H54 (cell line): ENCODE results near the gene ADARB1.

Experiments
- DNase-seq: peaks from one replicate; pipeline ENCODE4 v3.0.0; 2011; ENCODE audit warnings: low spot score, mixed read lengths; ENCODE audit not compliant: insufficient read length
- FAIRE-seq: peaks from 3 replicates; lab custom pipeline; 2011; peaks lifted over from hg19 to GRCh38; lab: Jason Lieb, UNC
- POLR2A ChIP-seq: IDR thresholded peaks from 2 replicates; pipeline ENCODE4 v1.6.1; 2011; ENCODE audit warnings: low read depth, mild to moderate bottlenecking, low read length

The ADARB1 gene

DNA sequence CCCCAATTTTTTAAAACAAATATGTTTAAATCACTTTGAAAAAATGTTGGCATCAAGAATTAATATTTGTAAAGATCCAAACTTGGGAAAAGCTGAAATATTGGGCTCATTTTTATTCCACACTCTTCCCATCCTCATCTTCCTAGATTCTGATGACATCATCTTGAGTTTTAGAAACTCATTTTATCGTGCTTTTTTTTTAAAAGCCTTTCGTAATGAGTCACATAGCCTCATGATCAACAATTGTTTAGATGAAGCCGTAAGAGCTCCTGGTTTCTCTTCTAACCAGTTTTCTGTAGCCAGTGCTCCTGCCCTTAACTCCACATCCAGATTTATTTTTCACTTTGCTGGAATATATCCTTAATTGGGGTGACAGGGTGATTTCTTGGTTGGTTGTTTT lies 134.7 kb downstream of the ADARB1 start:
- no peak for FAIRE-seq
- no peak for TF ChIP-seq POLR2A
- peak; percentile 73 for DNase-seq

DNA sequence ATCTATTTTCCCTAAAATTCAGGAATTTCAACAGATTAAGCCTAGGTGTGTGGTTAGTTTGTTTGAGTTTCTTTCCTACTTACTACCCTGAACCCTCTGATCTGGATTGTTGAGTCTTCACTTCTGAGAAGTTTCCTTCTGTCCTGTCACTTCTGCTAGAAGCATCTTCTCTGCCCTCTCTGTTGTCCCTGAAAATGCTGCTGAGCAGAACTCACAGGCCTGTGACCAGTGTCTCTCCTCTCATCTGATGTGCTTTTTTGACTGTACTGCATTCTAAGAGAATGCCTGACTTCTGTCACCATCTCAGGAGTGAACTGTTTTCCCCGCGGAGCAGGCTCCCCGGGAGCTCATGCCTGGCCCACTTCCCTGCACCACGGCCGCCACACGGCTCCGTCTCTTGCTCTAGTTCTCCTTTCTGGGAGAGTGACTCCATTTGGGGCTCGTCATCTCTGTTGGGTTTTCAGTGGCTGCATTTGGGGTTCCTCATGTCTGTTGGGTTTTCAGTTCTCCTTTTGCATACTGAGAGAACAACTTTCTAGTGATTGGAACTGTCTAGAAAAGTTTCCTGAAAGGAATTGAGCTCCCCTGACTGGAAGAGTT lies 135.4 kb downstream of the ADARB1 start:
- no peak for DNase-seq
- TF ChIP-seq POLR2A: no peak
- no peak for FAIRE-seq

DNA sequence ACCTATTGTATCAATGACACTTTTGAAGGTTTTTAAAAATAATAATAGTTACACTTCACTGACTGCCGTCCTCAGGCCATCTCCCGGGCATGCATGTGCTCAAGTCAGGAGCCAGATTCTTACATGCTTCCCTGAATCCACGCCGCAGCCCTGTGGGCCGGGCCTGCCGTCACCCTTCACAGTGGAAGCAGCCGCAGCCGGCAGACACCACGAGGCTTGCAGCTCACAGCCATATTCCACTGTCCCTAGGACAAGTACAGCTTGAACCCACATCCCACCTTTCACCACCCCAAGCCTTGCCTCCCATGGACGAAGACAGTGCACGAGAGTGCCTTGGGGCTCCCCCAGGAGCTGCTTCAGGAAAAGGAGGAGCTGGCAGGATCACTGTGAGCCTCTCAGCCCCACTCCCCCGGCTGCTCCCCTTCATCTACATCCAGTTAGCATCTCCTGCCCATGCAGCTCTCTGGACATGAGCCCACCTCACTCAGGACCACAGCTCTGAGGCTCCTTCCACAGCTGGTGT lies 136.1 kb downstream of the ADARB1 start:
- TF ChIP-seq POLR2A: no peak
- no peak for DNase-seq
- no peak for FAIRE-seq

DNA sequence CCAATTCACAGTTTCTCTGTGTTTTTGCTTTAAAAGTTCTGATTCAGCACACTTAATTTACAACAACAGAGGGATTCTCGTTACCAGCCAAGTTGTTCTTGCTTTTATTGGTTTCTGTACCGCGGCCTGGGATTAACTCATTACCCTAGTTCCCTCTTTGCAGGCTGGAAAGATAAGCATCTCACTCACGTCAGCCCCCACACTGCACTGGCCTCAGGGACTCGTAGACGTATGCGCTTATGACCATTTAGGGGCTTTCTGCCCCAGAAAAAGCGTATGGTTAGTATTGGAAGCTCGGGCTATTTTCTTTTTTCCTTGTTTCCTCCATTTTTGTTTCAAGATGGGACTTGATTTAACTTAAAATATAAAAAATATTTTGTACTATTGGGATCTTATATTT lies 137.3 kb downstream of the ADARB1 start:
- TF ChIP-seq POLR2A: no peak
- FAIRE-seq (no peak), DNase-seq (no peak)

DNA sequence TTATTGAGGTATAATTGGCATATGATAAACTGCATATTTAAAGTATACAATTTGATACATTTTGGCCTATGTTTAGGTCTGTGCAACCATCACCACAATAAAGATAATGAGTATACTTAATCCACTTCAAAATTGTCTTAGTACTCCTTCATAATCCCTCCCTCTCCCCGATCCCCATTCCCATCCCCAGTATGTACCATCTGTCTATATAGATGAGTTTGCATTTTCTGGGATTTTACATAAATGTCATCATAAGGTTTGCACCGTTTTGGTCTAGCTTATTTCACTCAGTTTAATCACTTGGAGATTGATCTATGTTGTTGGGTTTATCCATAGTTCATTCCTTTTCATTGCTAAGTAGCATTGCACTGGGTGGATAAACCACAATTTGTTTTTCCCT lies 139.0 kb downstream of the ADARB1 start:
- FAIRE-seq: no peak
- no peak for TF ChIP-seq POLR2A
- DNase-seq: no peak

DNA sequence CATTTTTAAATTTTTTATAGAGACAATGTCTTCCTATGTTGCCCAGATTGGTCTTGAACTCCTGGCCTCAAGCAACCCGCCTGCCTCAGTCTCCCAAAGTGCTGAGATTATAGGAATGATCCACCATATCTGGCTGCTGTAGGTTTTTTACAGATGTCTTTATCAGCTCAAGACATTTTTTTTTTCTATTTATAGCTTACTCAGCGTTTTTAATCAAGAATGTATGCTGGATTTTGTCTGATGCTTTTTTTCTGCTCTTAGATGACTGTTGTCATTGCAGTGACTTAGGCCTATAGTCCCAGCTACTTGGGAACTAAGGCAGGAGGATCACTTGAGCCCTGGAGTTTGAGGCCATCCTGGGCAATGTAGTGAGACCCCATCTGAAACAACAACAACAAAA lies 140.8 kb downstream of the ADARB1 start:
- TF ChIP-seq POLR2A: no peak
- FAIRE-seq (no peak), DNase-seq (no peak)

DNA sequence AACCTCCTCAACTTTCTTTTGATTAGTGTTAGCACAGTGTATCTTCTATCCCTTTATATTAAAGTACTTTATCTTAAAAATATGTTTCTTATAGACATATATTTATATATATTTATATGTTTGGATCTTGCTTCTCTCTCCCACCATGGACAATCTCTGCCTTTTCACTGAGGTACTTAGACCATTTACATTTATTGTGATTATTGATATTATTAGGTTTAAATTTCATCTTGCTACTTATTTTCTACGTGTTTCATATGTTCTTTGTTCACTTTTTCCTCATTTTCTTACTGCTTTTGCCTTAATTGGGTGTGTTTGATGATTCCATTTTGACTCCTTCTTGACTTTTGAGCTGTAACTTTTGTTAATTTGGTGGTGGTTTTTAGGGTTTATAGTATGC lies 142.6 kb downstream of the ADARB1 start:
- no peak for FAIRE-seq

DNA sequence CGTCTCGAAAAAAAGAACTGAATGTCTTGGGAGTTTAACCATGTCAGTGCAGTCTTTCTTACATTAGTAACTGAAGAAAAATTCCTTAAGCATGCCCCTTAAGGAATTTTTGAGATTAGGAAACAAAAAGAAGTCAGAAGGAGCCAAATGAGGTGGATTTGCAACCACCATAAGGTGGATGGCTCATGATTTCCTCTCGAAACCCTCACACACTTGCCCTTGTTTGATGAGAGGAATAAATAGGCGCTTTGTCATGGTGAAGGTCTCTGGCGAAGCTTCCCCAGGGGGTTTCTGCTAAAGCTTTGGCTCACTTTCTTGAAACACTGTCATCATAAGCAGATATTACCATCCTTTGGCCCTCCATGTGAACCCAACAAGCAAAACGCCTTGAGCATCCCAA lies 145.1 kb downstream of the ADARB1 start:
- no peak for TF ChIP-seq POLR2A
- FAIRE-seq: no peak

More for the DNA sequence above, 142.6 kb downstream of the ADARB1 start:
- no peak for TF ChIP-seq POLR2A
- no peak for DNase-seq

DNA sequence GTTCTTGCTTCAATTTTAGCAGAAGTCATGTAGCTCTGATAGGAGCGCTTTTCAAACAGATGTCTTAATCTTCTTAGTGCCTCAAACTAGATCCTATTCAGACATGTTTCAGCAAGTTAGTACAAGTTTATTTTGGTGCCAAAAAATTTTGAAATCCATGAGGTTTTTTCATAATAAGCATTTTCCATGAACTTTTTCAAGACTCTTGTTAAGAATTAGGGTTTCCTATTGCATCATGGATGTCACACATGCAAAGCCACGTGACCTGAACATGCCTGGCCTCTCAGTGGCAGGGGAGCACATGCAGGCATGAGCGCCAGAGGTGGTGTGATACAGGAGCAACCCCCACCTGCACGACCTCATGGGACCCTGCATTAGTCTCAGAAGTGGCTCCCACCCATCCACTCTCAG lies 145.7 kb downstream of the ADARB1 start:
- TF ChIP-seq POLR2A: no peak
- FAIRE-seq (no peak), DNase-seq (no peak)

More for the DNA sequence above, 145.1 kb downstream of the ADARB1 start:
- DNase-seq: no peak

DNA sequence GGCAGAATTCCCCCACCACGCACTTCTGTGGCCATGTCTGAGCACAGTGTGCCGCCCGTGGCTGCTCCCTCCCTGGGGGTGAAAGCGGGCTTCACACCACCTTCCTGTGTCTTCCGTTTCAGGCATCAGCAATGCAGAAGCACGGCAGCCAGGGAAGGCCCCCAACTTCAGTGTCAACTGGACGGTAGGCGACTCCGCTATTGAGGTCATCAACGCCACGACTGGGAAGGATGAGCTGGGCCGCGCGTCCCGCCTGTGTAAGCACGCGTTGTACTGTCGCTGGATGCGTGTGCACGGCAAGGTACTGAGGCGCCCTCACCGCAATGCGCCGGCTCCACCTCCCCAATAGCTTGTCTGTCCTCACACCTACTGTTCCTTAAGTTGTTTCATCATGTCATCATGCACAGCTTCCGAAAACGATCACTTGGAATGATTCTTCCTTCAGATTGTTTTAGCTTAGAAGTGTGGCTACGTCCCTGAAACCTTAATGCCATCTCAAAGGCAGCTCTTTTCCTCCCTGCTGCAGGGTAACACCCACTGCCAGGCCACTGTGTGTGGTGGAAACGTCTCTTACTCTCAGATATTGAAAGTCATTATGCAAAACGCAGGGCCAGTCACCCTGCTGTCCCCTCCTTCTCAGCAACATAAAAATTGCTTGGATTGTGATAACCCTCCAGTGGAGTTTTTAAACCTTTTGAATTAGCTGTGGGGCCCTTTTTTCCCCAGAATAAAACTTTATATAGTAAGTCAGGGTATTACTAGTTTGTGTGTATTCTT lies 146.5 kb downstream of the ADARB1 start:
- DNase-seq (no peak), FAIRE-seq (no peak)
- TF ChIP-seq POLR2A: no peak

DNA sequence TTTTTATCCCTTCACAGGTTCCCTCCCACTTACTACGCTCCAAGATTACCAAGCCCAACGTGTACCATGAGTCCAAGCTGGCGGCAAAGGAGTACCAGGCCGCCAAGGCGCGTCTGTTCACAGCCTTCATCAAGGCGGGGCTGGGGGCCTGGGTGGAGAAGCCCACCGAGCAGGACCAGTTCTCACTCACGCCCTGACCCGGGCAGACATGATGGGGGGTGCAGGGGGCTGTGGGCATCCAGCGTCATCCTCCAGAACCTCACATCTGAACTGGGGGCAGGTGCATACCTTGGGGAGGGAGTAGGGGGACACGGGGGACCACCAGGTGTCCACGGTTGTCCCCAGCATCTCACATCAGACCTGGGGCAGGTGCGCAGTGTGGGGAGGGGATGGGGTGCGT lies 147.6 kb downstream of the ADARB1 start:
- FAIRE-seq (no peak), DNase-seq (no peak)
- TF ChIP-seq POLR2A: no peak

DNA sequence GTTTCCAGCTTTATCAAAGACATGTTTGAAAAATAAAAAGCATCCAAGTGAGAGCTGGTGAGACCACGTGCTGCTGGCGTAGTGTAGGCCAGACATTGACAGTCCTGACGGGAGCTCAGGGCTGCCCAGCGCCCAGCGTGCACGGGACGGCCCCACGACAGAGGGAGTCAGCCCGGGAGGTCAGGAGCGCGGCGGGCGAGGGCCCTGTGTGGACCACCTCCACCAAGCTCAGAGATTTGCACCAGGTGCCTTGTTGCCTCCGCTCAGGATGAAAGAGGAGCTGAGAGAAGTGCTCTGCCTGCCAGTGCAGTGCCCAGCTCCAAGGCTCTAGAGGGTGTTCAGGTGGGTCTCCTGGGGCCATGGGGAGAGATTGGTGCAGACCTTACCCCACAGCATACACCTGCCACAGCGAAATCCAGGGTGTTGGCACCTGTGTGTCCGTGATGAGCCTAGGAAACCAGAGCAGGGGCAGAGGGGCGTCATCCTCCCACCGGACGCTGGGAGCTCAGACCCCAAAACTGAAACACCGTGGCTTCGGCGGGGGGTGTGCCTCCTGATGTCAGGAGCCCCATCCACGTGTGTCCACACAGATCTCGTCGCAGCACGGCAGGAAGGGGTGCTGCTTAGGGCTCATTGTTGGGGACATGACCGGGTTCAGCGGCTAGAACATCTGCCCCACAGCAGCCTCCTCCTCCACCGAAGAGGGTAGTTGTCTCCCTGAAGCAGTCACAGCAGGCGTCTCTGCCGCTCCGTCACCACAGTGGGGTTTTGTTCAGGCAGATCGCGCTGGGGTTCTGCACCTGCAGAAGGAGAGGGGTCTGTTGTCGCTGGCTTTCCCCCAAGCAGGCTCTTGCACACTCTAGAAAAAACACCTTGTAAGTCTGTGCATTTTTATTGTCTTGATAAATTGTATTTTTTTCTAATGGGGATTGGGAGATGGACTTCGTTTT lies 149.1 kb downstream of the ADARB1 start:
- FAIRE-seq (no peak), DNase-seq (no peak)
- no peak for TF ChIP-seq POLR2A

DNA sequence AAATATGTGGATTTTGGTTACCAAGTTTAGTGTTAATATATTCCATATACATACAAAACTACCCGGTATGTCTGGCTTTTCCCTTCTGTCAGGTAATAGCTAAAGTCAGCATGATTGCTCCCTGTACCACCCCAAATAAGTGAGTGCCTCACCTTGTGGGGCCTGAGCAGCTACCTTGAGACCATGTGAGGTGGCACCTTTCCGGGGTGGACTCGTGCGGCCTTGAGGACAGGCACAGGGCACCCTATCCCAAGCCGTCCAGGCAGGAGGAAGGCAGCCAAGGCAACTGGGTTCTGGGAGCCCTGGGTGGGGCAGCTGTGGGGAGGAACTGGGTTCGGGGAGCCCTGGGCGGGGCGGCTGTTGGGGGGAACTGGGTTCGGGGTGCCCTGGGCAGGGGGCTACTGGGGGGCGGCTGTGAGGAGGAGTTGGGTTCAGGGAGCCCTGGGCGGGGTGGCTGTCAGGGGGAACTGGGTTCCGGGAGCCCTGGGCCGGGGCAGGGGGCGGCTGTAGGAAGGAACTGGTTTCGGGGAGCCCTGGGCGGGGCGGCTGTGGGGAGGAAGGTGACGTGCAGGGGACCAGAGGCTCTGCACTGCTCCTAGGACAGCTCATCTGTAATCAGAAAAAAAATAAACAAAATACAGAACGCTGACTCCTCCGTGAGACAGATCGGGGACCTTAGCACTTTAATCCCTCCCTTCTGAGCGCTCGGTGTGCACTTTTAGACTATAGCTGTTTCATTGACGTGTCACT lies 150.0 kb downstream of the ADARB1 start:
- FAIRE-seq (no peak), DNase-seq (no peak)
- TF ChIP-seq POLR2A: no peak
